NCI-H2227 treated with DMSO at 0.1 percent for 48 hours (cell line): ENCODE data around the gene GPR82.
"Not testable (repeated sequence)": the region's sequence is repeated elsewhere in the genome, so short reads cannot be mapped to it uniquely, and the experiment has no call there.

Source experiments
- DNase-seq: peaks from one replicate; lab custom pipeline; 2025; lab: John Stamatoyannopoulos, UW

Gene GPR82

GRCh38 chrX:41723826-41724225, at the start of gene GPR82:
Gene GPR82, plus strand, starts transcription at chrX:41724181. Its CDS starts 2,846 bp downstream, at chrX:41727027.
- DNase-seq, result no peak

- not testable (repeated sequence) for DNase-seq
Observed at GRCh38 chrX:41676361-41676760, 47.6 kb upstream of the GPR82 start.

- DNase-seq, result no peak
Observed at GRCh38 chrX:41677183-41678060, 46.6 kb upstream of the GPR82 start.

- DNase-seq, result no peak
Observed at GRCh38 chrX:41684138-41684537, 39.8 kb upstream of the GPR82 start.

GRCh38 chrX:41684940-41685339, 39.0 kb upstream of the GPR82 start:
- DNase-seq, result no peak

GRCh38 chrX:41686788-41687187, 37.2 kb upstream of the GPR82 start:
- DNase-seq, result no peak

- no peak for DNase-seq
Observed at GRCh38 chrX:41688156-41688555, 35.8 kb upstream of the GPR82 start.

- DNase-seq, result no peak
Observed at GRCh38 chrX:41688835-41689234, 35.1 kb upstream of the GPR82 start, which contains the start of gene GPR34. Gene GPR34, plus strand, starts transcription at chrX:41688973. Its CDS starts 6,661 bp downstream, at chrX:41695634.

GRCh38 chrX:41689711-41690110, 34.3 kb upstream of the GPR82 start:
- DNase-seq, result no peak

GRCh38 chrX:41692162-41692749, 31.7 kb upstream of the GPR82 start:
- DNase-seq, result no peak

- no peak for DNase-seq
Observed at GRCh38 chrX:41693024-41693423, 31.0 kb upstream of the GPR82 start.

GRCh38 chrX:41695426-41695825, 28.6 kb upstream of the GPR82 start:
- DNase-seq, result no peak

- no peak for DNase-seq
Observed at GRCh38 chrX:41703574-41704029, 20.4 kb upstream of the GPR82 start.

GRCh38 chrX:41705042-41705441, 18.9 kb upstream of the GPR82 start:
- DNase-seq, result no peak

GRCh38 chrX:41705680-41706374, 18.2 kb upstream of the GPR82 start:
- DNase-seq, result no peak

- no peak for DNase-seq
Observed at GRCh38 chrX:41707218-41707617, 16.8 kb upstream of the GPR82 start.

GRCh38 chrX:41708486-41708885, 15.5 kb upstream of the GPR82 start:
- DNase-seq, result no peak

- no peak for DNase-seq
Observed at GRCh38 chrX:41711021-41711667, 12.8 kb upstream of the GPR82 start.

- DNase-seq, result no peak
Observed at GRCh38 chrX:41716222-41716621, 7.8 kb upstream of the GPR82 start.

GRCh38 chrX:41716767-41717473, 7.1 kb upstream of the GPR82 start:
- DNase-seq, result no peak

GRCh38 chrX:41718481-41719235, 5.3 kb upstream of the GPR82 start:
- no peak for DNase-seq
